NCI-H1105 (cell line): Measurements from ENCODE around the gene MTHFS.
"Not testable (repeated sequence)": the region's sequence is repeated elsewhere in the genome, so short reads cannot be mapped to it uniquely, and the experiment has no call there.

Experiments used
- DNase-seq: peaks from one replicate; lab custom pipeline; 2025; lab: John Stamatoyannopoulos, UW

The MTHFS gene

DNA sequence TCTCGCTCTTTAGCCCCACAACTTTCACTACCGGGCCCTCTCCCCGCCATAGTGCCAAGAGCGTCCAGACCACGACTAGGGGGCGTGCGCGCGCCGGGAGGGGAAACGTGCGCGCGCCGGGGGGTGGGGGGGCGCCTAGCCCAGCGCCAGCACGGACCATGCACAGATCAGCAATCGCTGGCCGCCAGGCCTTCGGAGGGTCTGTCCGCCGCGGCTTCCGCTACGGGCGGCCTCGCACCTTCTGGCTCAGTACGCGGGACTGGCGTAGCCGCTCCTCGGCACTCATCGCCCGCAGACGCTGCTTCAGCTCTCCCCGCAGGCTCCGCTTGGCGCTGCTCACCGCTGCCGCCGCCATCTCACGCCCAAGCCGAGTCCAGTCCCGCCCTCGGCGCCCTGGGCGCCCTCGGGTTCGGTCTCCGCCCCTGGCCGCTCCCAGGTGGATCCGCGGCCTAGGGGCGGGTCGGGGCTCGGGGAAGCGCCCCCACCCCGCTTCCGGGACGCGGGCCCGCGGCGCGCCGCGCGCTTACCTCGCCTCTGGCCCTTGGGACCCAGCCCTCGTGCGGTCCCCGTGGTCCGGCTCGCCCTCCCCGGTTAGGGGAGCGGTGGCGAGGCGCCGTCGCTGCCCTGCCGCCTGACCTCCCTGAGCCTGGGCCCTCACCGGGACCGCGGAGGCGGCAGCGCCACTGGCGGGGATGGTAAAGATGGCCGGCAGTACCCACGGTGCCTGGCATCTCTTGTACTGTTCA, at the start of gene MTHFS:
MTHFS (minus strand) TSS at position 381 of the 746 bp plus-strand sequence; CDS start at position 355, 26 bp downstream.
- DNase-seq: peak; percentile 62

DNA sequence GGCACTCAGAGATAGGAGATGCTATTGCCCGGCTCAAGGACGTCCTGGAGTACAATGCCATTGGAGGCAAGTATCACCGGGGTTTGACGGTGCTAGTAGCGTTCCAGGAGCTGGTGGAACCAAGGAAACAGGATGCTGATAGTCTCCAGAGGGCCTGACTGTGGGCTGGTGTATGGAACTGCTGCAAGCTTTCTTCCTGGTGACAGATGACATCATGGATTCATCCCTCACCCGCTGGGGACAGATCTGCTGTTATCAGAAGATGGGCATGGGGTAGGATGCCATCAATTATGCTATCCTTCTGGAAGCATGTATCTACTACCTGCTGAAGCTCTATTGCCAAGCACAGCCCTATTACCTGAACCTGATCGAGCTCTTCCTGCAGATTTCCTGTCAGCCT, 47.8 kb upstream of the MTHFS start:
- no peak for DNase-seq

DNA sequence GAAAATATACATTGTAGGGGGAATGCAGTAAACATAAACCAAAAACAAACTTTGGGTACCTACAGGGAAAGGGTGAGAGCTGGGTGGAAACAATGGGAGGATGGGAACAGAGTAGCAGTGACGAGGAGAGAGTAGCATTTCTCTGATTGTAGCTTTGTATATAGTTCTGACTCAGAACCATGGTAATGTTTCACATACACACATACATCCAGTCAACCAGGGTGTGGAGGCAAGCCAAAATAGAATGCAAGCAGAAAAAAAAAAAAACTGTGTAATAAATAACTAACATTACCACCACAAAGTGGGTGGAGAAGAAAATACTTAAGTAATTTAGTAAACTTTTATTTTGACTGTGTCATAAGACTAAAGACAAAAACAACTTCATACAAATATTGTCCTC, 47.0 kb upstream of the MTHFS start:
- no peak for DNase-seq

DNA sequence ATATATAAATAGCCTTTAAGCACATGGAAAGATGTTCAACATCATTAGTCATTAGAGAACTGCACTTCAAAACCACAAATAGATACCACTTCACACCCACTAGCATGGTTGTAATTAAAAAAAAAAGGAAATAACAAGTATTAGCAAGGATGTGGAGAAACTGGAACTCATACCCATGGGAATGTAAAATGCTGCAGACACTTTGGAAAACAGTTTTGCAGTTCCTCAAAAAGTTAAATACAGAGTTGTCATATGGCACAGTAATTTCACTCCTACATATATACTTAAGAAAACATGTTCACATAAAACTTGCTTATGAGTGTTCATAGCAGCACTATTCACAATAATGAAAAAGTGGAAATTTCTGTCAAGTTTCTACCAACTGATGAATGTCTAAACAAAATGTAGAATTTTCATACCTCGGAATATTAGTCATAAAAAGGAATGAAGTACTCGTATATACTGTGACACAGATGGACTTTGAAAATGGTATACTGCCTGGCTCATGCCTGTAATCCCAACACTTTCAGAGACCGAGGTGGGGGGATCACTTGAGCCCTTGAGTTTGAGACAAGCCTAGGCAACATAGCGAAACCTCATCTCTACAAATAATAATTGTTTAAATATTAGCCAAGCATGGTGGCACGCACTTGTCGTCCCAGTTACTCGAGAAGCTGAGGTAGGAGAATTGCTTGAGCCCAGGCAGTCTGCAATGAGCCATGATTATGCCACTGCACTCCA, 46.1 kb upstream of the MTHFS start:
- no peak for DNase-seq

DNA sequence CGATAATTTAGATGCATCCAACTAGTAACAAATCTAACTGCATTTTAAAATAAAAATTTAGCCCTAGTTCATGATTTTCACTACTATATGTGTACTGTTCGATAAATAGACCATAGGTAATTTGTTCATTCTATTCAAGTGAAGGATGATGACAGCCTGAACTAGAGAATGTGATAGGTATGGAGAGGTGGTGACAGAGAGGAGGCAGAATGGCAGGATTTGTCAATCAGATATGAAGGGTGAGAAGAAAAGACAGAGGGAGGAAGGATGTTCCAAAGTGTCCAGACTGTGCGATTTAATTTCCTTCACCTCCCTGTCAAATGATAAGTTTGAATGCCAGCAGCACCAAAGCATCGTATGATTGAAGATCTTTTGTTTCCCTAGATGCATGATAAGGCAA, 42.6 kb upstream of the MTHFS start:
- no peak for DNase-seq

DNA sequence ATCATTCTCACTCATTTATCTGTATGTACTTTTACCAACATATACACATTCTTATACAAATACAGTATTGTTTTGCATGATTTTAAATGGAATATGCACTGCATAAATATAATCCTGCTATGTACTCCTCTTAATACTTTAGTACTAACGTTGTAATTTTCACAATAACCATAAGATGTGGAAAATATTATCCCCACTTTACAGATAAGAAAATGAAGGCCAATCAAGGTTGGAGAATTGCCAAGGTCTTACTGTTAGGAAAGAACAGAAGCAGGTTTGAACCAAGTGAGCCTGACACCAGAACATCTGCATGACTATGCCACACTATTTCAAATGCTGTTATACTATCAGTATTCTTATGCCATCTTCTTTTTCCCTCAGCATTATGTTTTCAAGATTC, 41.3 kb upstream of the MTHFS start:
- no peak for DNase-seq

DNA sequence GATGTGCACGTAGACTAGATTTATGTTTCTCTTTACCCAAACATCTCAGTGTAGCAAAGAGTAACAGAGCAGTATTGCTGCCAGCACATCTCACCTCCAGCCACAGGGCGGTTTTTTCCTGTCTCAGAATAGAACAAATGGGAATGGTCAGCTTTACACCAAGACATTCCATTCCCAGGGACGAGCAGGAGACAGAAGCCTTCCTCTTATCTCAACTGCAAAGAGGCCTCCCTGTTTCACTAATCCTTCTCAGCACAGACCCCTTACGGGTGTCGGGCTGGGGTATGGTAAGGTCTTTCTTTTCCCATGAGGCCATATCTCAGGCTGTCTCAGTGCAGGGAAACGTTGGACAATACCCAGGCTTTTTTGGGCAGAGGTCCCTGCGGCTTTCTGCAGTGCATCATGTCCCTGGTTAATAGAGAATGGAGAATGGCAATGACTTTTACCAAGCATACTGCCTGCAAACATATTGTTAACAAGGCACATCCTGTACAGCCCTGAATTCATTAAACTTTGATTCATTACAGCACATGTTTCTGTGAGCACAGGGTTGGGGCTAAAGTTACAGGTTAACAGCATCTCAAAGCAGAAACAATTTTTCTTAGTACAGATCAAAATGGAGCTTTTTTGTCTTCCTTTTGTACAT, 38.9 kb upstream of the MTHFS start:
- not testable (repeated sequence) for DNase-seq

DNA sequence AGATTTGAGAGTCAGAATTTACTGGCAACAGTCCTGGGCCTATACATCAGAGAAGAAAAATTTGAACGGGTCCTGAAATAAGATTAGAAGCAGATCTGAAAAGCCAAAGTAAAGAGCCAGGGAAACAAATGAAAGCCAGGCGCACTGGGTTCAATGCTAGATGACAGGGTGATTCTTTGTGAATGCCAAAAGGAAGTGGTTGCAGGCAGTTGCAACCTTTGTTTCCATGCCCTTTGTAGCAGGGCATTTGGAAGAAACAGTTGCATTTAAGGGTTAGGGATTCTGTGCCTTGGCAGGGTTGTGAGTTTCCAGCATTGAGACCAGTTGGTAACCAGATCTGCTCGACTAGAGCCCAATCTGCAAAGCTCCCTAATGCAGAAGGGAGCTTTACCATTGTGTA, 36.4 kb upstream of the MTHFS start:
- DNase-seq: no peak

DNA sequence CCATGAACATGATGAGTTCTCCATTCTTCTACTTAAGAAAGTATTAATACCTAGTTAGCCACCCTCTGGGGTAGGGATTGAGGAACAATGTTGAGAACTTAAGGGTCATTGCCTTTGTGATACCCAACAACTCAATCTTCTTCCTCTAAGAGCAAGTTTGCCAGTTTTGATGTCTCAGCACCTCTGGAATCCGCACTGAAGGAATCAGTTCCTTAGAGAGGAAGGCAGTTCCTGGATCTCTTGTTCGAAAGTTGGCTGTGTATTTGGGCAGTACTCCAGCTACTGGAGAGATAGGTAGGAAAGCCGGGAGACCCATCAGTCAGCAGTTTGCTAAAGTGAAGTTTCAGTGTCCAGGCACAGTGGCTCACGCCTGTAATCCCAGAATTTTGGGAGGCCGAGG, 35.6 kb upstream of the MTHFS start:
- no peak for DNase-seq

DNA sequence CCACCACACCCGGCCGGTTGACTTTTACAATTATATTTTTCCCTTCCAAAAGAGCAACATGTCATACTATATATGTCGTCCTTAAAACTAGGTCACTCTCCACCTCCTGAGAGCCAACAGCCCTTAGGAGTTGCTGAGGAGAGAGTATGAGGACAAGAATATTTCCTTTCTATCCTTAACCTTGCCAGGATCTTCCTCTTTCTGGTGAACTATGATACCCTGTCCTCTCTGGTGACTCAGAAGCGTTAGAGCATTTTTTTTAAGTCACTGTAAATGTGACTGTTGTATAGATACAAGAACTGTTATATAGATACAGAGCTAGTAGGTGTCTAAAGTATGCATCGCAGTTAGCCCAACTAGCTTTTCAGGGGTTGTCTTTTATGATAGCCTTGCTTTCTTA, 33.7 kb upstream of the MTHFS start:
- no peak for DNase-seq

DNA sequence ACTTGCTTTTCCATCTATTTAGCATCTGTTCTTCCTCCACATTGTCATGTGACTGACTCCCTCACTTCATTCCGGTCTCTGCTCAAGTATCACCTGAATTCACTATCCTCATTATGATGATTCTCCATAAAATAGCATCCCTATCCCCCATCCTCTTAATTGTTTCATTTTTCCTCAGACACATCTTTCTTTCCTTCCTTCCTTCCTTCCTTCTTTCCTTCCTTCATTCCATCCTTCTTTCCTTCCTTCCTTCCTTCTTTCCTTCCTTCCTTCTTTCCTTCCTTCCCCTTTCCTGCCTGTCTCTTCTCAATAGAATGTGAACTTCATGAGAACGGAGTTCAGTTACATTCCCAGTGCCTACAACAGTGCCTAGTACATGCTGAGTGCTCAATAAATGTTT, 32.6 kb upstream of the MTHFS start:
- DNase-seq: no peak

DNA sequence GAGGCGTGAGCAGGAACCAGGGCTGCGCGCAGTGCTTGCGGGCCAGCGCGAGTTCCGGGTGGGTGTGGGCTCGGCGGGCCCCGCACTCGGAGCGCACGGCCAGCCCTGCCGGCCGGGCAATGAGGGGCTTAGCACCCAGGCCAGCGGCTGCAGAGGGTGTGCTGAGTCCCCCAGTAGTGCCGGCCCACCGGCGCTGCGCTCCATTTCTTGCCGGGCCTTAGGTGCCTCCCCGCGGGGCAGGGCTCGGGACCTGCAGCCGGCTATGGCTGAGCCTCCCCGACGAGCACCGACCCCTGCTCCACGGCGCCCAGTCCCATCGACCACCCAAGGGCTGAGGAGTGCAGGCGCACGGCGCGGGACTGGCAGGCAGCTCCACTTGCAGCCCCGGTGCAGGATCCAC, 29.3 kb upstream of the MTHFS start:
- DNase-seq: not testable (repeated sequence)

DNA sequence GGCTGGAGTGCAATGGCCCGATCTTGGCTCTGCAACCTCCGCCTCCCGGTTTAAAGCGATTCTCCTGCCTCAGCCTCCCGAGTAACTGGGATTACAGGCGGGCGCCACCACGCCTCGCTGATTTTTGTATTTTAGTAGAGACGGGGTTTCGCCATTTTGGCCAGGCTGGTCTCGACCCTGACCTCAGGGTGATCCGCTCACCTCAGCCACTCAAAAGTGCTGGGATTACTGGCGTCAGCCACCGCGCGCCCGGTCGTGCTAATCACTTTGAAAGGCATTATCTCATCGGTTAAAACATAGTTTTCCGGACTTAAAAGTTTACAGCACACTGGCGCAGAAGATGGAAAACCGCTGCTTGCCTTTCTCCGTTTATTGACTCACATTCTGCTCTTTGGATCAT, 27.6 kb upstream of the MTHFS start:
- no peak for DNase-seq

DNA sequence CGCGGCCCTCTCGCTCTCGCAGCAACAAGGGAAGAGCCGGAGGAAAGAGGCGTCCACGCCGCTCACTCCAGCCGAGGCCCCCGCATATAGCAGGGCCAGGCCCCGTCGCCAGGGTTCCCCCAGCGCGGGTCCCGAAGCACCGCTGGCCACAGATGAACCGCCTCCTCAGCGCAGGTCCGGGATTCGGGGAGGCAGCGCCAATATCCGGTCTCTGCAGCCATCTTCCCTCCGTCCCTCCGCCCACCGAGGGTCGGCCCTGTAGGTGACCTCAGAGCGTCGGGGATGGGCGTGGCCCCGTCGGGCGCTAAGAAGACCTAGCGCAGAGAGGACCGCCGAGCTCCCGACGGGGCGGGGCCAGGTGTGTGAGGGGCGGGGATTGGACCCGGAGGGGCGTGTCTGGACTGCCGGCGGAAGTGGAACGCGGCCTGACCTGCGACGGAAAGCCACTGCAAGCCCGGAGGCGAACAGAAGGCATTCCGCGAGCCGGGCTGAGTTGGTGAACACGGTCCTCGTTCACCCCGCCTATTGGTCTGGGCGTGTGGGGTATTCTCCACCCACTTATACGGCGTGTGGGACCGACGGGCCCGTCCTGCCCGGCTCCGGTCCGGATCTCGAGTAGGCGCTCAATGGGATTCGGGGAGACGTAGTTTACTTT, 26.8 kb upstream of the MTHFS start:
- DNase-seq: peak; percentile 82

DNA sequence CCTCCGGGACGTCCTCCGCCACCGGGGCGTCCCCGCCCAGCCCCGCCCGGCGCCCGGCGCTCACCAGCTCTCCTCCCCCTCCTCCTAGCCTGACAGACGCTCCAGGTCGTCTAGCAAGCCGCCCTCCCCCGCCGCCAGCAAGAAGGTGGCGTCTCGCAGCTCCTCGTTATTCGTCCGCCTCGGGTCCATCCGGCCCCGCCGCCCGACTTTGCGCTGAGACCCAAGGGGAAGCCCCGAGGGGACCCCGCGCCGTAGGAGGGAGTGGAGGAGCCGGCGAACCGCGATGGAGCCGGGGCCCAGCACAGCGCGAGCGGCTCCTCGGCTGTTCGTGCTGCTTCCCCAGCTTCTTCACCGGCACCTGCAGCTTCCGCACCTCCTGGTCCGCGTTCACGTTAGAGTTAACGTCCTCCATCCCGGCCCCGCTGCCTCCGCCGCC, 26.3 kb upstream of the MTHFS start:
- DNase-seq: peak; percentile 11

DNA sequence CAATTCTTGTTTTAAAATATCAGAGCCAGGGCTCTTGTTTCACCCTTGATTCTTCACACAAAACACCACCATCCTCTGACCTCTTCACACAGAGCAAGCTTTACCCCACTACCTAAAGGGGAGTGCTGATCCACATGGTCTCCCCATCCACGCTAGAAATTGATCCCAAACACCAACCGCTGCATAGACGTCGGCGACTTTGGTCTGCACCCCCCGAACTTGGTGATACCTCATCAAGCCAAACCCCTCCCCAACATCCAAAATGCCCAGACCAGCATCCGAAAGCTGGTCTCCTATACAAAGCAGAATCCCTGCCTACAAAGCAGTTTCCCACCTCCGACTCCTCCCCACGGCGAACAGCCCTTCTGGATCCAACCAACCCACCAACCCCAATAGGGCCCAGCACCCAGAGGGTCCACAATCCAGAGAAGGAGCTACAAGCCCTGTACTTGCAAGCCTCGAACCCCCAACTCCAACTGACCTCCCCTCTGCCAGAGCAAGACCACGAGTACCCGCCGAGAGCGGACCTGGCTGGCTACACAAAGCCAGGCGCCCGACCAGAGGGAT, 25.8 kb upstream of the MTHFS start:
- DNase-seq: no peak

DNA sequence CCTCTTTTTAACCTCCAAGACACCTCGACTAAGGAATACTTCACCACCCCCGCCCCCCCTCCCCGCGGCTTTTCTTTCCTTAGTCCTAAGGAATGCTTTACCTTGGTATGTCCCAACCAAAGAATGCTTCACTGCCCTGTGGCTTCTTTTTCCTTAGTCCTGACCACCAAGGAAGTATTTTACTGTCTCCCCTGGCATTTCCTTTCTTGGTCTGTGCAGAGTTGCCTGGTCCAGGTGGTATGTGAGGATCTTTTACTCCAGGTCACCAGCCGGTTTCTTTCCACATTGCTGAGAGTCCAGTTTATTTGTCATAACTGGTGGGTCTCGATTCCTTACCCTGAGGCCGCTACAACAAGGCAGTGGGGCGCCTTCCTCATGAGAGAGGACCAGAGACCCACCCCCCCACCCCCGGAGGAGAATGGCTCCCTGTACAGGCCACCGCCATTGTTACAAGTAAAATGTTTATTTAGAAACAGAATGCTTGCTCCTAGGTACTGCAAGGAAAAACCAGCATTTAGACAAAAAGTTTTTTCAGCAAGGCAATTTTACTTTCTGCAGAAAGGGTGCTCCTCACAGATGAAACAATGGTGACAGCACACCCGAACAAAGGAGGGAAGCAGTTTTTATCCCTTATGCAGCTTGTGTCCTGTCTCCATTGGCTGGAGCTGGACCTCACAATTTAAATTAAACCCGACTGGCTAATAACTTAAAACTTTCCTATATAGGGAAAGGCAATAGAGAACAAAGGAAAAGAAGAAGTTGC, 23.1 kb upstream of the MTHFS start:
- no peak for DNase-seq

DNA sequence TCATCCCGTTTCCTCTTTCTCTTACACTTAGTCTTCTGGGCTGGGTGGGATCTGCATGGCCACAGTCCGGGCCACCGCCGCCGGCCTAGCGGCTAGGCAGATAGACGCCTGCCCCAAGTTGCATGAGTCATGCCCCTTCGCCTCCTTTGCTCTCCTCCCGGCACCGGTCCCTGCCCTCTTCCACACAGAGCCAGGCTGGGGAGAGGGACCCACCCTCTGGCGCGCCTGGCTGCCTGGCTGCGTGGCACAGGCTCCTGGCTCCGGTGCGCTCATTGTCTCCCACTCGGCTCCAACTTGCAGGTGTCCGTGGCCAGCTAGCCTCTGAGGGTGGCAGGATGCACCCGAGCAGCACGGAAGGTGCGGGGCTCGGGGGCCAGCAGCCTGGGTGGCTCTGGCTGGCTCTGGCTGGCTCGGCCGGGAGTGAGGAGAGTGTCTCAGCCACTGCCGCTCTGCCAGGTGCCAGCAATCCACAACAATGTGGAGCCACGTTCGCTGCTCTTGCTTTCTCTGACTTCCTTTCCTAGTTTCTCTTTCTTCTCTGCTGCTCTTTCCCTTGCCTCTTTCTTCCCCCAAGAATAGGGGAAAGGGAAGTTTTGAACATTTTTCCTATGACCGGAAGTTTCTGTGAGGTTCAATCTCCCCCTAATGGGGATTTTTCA, 22.4 kb upstream of the MTHFS start:
- DNase-seq: no peak

DNA sequence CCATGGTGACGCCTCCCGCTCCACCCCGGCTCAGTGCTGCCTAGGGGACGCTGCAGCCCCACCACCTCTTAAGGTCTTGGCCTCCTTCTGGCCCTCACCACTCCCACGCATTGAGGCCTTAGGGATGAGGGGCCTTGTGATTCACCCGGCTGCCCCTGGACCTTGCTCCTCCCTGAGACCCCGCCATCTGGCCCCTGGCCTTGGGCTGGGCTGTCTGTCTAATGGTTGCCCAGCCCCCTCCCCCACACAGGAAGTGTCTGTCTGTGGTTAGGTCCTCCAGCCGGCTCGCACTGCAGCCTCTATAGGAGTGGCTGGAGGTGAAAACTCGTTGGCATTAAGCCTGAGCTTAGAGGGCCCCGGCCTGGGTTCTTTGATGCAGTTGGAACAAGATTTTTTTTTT, 21.5 kb upstream of the MTHFS start:
- no peak for DNase-seq

DNA sequence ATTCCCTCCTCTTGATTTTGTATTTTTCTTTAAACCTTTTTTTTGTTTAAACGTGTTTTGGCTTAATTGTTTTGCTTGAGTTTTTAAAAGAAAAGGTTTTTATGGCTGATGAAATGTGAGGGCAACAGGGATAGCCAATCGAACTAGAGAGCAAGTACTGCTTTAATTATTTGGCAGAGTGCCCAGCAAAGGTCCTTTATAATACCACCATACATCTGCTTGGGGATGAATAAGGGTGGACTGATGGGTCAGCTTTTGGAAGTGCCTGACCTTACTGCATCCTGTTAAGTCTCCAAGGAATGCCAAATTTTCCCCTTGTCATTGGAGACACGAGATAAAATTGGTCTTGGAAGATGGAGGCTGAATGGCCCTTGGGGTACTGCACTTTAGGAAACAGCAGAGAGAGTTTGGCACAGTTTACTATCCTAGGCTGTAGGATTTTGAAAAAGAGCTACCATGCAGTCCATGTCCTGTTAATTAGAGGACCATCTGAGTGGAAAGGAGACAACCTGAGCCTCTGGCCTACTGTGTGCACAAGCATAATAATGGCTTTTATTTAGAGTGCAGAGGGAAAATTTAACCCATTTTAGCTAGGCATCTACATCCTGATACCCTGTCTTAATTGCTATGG, 19.8 kb upstream of the MTHFS start:
- peak; percentile 5 for DNase-seq
